GOT3 (cell line): ENCODE results near the gene TRMT2A.

ENCODE experiments used
- DNase-seq: peaks from one replicate; lab custom pipeline; 2025; ENCODE audit warnings: mixed read lengths; lab: John Stamatoyannopoulos, UW

The TRMT2A gene

GRCh38 chr22:20106205-20106848 lies 10.7 kb downstream of the TRMT2A start:
- DNase-seq: no peak

- DNase-seq: no peak
Measured at GRCh38 chr22:20105456-20106204, 11.4 kb downstream of the TRMT2A start.

GRCh38 chr22:20102203-20102780 lies 14.7 kb downstream of the TRMT2A start:
- no peak for DNase-seq

- no peak for DNase-seq
Measured at GRCh38 chr22:20101638-20102037, 15.4 kb downstream of the TRMT2A start.

DNA sequence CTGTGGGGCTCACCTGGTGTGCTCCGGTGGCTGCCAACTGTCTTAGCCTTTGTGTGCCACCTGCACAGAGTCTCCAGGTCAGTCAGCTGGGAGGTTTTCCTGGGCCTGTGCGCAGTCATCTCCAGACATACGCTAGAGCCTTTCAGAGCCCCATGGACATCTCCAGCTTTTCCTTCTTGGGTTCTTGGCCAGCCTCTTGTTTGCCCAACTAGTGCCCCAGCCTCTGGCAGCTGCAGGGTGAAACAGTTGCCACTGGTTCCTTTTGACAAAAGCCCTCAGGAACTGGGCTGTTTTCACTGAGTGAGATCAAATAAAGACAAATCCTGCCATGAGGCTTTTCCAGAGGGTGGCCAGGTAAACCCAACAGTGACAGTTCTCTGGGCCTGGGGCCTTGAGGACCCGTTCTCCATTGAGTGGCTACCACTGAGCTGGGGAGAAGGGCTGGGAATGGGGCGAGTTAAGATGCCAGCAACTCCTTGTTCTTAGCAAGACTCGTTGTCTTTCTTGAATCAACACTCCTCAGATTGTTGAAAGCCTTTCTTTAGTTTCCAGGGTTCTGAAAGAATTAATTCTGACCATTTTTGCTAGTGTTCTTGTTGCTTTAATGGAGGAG lies 17.8 kb downstream of the TRMT2A start:
- no peak for DNase-seq

DNA sequence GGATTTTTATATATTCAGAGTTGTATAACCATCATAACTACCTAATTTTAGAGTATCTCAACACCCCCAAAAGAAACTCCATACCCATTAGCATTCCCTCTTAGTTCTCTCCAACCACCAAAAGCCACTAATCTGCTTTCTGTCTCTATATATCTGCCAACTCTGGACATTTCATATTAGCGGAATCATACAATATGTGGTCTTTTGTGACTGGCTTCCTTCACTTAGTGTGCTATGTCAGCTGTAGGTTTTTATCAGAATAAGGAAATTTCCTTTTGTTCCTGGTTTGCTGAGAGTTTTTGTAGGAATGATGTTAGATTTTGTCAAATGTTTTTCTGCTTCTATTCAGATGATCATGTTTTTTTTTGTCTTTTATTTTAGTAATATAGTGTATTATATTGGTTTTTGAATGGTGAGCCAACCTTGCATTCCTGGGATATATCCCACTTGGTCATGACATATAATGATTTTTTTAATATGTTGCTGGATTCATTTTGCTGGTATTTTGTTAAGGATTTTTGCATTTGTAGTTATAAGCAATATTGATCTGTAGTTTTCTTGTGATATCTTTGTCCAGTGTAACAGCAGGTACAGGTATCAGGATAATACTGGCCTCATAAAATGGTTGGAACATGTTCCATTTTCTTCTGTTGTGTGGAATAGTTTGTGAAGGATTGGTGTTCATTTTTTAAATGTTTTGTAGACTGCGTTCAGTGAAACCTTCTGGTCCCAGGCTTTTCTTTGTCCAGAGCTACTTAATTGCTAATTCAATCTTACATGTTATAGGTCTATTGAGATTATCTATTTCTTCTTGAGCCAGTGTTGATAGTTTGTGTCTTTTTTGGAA lies 20.2 kb downstream of the TRMT2A start:
- no peak for DNase-seq

DNA sequence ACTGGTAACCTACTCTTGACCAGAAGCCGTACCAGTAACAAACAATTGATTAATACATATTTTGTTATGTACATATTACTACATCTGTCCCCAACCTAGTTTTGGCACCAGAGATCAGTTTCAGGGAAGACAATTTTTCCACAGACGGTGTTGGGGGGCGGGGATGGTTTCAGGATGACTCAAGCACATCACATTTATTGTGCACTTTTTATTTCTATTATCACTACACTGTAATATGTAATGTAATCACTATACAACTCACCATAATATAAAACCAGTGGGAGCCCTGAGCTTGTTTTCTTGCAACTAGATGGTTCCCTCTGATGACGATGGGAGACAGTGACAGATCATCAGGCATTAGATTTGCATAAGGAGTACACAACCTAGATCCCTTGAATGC lies 21.5 kb downstream of the TRMT2A start:
- no peak for DNase-seq

GRCh38 chr22:20094197-20094807 lies 22.7 kb downstream of the TRMT2A start:
- no peak for DNase-seq

GRCh38 chr22:20093418-20094196 lies 23.4 kb downstream of the TRMT2A start:
- no peak for DNase-seq

DNA sequence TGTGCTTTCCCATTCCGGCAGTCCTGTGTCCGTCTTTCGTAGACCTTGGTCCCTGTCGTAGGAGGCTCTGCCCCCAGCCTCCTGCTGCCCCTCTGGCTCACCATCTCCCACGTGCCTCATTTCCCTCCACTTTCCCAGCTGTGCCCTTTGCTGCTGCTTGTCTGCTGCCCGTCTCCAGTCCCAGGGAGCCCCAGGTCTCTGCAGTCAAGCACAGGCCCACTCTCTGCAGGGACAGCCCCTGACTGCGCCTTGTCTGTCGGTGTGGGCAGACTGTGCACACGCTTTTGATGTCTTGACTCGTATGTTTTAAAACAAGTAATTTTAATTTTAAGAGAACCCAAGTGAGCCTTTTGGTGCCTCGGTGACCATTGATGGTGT lies 24.6 kb downstream of the TRMT2A start:
- DNase-seq: no peak

DNA sequence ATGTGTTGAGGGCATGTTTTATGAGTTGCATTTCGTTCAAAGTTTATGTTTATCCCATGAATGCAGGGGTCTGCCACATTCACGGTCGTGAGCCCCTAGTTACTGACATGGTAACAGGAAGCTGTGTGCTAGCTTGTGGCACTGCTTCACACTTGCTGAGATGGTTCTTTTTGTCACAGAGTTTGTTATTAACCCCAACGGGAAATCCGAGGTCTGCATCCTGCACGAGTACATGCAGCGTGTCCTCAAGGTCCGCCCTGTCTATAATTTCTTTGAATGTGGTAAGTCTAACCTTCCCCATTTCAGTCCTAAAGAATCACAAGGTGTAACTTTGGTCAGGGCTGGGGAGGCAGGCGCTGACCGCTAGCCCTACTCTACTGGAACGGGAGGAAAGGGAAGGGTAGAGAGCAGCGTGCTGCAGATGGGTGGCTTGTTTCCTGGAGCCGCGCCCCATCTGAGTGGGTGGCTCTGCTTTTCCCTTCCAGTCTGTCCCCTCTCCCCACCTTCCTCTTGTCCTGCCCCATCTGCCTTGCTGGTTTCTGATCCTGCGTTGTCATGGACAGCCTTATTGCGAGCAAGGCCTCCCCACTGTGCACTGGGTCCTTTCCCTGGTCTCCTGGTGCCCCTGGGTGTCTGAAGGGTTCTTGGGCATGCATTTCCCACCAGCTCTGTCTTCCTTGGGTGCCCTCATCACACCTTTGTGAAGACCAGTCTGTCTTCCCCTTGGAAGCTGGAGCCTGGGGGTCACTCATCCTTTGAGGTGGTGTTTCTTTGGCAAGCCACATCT lies 25.1 kb downstream of the TRMT2A start:
- DNase-seq: no peak

GRCh38 chr22:20090730-20091240 lies 26.2 kb downstream of the TRMT2A start:
- DNase-seq: no peak

GRCh38 chr22:20089977-20090729 lies 26.9 kb downstream of the TRMT2A start:
- DNase-seq: no peak

GRCh38 chr22:20089226-20089976 lies 27.6 kb downstream of the TRMT2A start:
- no peak for DNase-seq

GRCh38 chr22:20088263-20088648 lies 28.8 kb downstream of the TRMT2A start:
- DNase-seq: no peak

- no peak for DNase-seq
Measured at GRCh38 chr22:20087319-20088262, 29.4 kb downstream of the TRMT2A start.

DNA sequence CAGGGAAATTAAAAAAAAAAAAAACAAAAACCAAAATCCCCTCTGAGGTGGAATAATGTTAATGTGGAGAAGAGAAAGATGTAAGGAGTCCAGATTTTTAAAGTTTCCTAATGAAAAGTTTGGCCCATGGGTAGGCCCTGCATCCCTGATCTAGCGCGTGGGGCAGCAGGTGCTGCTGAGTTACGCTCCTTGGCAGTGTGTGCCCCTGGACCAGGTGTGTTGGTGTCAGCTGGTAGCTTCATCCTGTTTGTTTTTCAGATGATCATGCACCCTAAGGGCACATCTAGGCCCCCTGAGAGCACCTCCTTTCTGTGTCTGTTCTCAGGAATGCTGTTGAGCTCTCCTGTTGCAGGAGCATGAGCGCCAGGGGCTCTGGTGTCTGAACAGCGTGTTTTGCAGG lies 30.3 kb downstream of the TRMT2A start:
- no peak for DNase-seq
